Testis (tissue), 2 donors: ENCODE measurements around the gene AGPAT1.

Experiments
- POLR2A ChIP-seq: fragments of 450-650 bp; IDR thresholded peaks from one replicate; pipeline ENCODE4 v1.6.1; 2017; ENCODE audit warnings: antibody characterized with exemption, mild to moderate bottlenecking, moderate library complexity
- TF ChIP-seq, protein P1 (sequence below), 3 experiments: fragments of 450-650 bp in 2 of 3; fragments of 200-600 bp in 1 of 3; sonication (generic) in 1 of 3; IDR thresholded peaks; one replicate each; pipeline ENCODE4 v1.5.1; 2016 to 2019; ENCODE audit warnings: antibody characterized with exemption in 3 of 3, mild to moderate bottlenecking in 2 of 3, moderate library complexity in 1 of 3

DNA sequence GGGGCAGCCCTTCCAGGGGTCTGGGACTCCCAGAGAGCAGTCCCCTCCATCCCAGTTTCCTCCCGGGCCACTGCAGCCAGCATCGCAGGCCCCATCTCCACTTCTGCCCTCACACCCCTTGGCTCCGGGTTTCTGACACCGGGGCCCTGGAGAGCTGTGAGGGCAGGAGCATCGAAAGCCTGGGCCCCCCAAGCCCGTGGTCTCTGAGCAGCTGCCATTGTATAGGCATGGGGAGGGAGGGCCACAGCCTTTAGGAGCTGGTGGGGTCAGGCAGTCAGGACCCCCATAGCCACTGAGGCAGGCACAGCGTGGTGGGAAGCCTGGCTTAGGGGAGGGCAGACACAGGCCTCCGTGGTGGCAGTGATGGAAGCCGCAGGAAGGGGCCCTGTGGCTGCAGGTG, 26.3 kb upstream of the AGPAT1 start:
- TF ChIP-seq, protein P1, sequence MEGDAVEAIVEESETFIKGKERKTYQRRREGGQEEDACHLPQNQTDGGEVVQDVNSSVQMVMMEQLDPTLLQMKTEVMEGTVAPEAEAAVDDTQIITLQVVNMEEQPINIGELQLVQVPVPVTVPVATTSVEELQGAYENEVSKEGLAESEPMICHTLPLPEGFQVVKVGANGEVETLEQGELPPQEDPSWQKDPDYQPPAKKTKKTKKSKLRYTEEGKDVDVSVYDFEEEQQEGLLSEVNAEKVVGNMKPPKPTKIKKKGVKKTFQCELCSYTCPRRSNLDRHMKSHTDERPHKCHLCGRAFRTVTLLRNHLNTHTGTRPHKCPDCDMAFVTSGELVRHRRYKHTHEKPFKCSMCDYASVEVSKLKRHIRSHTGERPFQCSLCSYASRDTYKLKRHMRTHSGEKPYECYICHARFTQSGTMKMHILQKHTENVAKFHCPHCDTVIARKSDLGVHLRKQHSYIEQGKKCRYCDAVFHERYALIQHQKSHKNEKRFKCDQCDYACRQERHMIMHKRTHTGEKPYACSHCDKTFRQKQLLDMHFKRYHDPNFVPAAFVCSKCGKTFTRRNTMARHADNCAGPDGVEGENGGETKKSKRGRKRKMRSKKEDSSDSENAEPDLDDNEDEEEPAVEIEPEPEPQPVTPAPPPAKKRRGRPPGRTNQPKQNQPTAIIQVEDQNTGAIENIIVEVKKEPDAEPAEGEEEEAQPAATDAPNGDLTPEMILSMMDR (IDR thresholded peaks at IDR 0.05), result no peak
- TF ChIP-seq POLR2A, result no peak
